ENCODE results near the gene MAST1. TPM values are rescaled to one million over a fixed set of nuclear protein-coding genes. Genes with fewer than 3 reads are reported as not detected.

Gene MAST1
- total RNA-seq, 1 experiment from 2014 or later = 11.2 TPM

DNA sequence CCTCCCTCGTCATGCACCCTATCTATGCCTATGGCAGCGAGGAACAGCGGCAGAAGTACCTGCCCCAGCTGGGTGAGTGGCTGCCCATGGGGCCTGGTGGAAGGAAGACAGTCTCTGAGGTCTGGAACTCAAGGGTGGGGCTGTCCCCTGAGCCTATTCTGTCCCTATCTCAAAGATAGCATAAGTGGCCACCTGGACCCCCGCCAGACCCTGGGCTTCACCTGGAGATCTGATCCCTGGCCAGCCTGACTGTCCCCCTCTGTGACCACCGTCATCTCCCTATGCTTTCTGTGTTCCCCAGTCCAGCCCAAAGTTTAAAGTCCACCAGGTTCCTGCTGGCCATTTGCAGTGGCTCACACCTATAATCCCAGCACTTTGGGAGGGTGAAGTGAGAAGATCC, 55.3 kb downstream of the MAST1 start:
- ATAC-seq (no peak), DNase-seq (no peak)
- H3K36me3 ChIP-seq (ENCODE audit: low read depth, low read length) = peaks cover 7% of the 10 kb centered on the region; the same call in 1 of the 2 replicates
- peaks cover 11% of the 10 kb centered on the region for H3K79me2 ChIP-seq (ENCODE audit: low read length)
- no peaks in the 10 kb centered on the region for H3K9me2 ChIP-seq (replicated peaks; ENCODE audit: low read length)
- ChIA-PET POLR2A (ENCODE audit: unreplicated experiment) (no interaction called here), CTCF (no interaction called here)
- BruUV-seq (replicated peaks) = no TSS peak
- H3K4me2 ChIP-seq (ENCODE audit: low read length) = no peak overlapping the region
- H3K27ac ChIP-seq (ENCODE audit: low read length) = no peak overlapping the region
- no peaks in the 10 kb centered on the region for H3K27me3 ChIP-seq (ENCODE audit: low read length)
- H3K9ac ChIP-seq (ENCODE audit: low read length) = no peak overlapping the region
- H3K9me3 ChIP-seq (ENCODE audit: low read length) = no peaks in the 10 kb centered on the region
- no peak overlapping the region for H3K4me3 ChIP-seq (ENCODE audit: low read length)
- no peaks in the 10 kb centered on the region for H3F3A ChIP-seq (ENCODE audit: low read length, unreplicated experiment)
- no peaks in the 10 kb centered on the region for H4K20me1 ChIP-seq (ENCODE audit: low read length)
- intact Hi-C loops (cut with micrococcal nuclease) = no loop called here
- TF ChIP-seq EZH2phosphoT487 (IDR thresholded peaks at IDR 0.05; ENCODE audit: borderline replicate concordance, low read length) = no peak
- no peak overlapping the region for H2AFZ ChIP-seq (ENCODE audit: low read length)
- H3K4me1 ChIP-seq (ENCODE audit: insufficient read depth, low read length) = peaks cover 7% of the 10 kb centered on the region

DNA sequence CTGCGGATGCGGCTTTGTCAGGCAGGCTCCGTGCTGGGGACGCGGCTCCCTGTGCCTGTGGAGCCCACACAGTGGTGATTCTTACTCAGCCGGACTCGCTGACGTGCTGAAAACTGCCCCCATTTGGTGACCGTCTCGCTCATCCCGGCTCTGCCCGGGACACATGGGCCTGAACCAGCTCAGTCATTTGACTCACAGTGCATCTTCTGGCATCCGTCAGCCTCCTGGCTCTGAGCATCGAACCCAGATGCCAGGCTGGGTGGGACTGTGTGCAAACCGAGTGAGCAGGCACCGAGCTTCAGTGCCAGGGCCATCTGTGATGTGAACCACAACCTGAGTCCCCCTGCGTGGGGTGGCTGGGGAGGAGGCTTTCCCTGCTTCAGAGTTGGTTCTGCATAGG, 58.1 kb downstream of the MAST1 start:
- ATAC-seq = no peak
- H3K79me2 ChIP-seq (ENCODE audit: low read length) = peaks cover 8% of the 10 kb centered on the region
- TF ChIP-seq EZH2phosphoT487 (IDR thresholded peaks at IDR 0.05; ENCODE audit: borderline replicate concordance, low read length) = no peak
- no peak for TF ChIP-seq EZH2 (IDR thresholded peaks at IDR 0.05; ENCODE audit: low read length, unreplicated experiment)
- TF ChIP-seq, protein P1, sequence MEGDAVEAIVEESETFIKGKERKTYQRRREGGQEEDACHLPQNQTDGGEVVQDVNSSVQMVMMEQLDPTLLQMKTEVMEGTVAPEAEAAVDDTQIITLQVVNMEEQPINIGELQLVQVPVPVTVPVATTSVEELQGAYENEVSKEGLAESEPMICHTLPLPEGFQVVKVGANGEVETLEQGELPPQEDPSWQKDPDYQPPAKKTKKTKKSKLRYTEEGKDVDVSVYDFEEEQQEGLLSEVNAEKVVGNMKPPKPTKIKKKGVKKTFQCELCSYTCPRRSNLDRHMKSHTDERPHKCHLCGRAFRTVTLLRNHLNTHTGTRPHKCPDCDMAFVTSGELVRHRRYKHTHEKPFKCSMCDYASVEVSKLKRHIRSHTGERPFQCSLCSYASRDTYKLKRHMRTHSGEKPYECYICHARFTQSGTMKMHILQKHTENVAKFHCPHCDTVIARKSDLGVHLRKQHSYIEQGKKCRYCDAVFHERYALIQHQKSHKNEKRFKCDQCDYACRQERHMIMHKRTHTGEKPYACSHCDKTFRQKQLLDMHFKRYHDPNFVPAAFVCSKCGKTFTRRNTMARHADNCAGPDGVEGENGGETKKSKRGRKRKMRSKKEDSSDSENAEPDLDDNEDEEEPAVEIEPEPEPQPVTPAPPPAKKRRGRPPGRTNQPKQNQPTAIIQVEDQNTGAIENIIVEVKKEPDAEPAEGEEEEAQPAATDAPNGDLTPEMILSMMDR (conservative IDR thresholded peaks at IDR 0.05; ENCODE audit: low read depth, low read length) = no peak
- no peak overlapping the region for H3K9ac ChIP-seq (ENCODE audit: low read length)
- no peak overlapping the region for H3K4me2 ChIP-seq (ENCODE audit: low read length)
- BruUV-seq (replicated peaks) = no TSS peak
- H3K9me3 ChIP-seq (ENCODE audit: low read length) = no peaks in the 10 kb centered on the region
- no peaks in the 10 kb centered on the region for H3K27me3 ChIP-seq (ENCODE audit: low read length)
- no peak overlapping the region for H3K27ac ChIP-seq (ENCODE audit: low read length)
- H3K4me3 ChIP-seq (ENCODE audit: low read length) = no peak overlapping the region
- ChIA-PET CTCF (no interaction called here), POLR2A (ENCODE audit: unreplicated experiment) (no interaction called here)
- H3K9me2 ChIP-seq (replicated peaks; ENCODE audit: low read length) = no peaks in the 10 kb centered on the region
- intact Hi-C loops (cut with micrococcal nuclease) = no loop called here
- peaks cover 7% of the 10 kb centered on the region for H3K4me1 ChIP-seq (ENCODE audit: insufficient read depth, low read length)
- H2AFZ ChIP-seq (ENCODE audit: low read length) = no peak overlapping the region
- DNase-seq = no peak
- H3K36me3 ChIP-seq (ENCODE audit: low read depth, low read length) = peaks cover 7% of the 10 kb centered on the region; the same call in 1 of the 2 replicates
- H3F3A ChIP-seq (ENCODE audit: low read length, unreplicated experiment) = no peaks in the 10 kb centered on the region
- no peaks in the 10 kb centered on the region for H4K20me1 ChIP-seq (ENCODE audit: low read length)

DNA sequence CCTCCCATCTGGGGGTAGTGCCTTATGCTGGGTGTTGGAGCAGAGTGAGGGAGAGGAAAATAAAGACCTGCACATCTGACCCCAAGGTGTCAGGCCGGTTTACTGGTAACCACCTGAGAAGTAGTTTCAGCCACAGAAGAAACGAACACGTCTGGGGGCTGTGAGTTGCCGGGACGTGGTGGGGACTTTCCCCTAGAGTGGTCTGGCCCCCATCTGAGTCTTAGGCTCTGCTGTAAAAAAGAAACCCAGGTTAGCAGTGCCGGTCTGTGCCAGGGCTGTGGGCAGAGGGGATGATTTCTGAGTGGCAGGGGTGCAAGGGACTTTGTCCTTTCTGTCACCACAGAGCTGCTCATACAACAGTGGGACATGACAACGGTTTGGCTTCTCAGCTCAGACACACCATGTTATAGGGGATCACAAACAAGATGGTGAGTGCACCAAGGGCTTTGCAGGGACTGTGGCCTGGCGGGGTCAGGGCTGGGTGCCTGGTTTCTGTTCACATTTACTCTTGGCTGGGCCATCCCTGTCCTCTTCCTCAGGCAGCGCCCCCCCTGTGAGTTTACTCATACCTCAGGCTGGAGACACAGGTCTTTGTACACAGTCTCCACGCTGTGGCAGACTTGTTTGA, 61.7 kb downstream of the MAST1 start:
- ChIA-PET CTCF (no interaction called here), POLR2A (ENCODE audit: unreplicated experiment) (no interaction called here)
- Histone ChIP-seq H3K4me1 (ENCODE audit: insufficient read depth, low read length) (no peaks in the 10 kb centered on the region), H3K4me3 (ENCODE audit: low read length) (no peak overlapping the region), H3K9me3 (ENCODE audit: low read length) (no peaks in the 10 kb centered on the region), H3K27ac (ENCODE audit: low read length) (no peak overlapping the region), H3K4me2 (ENCODE audit: low read length) (no peak overlapping the region), H3K36me3 (ENCODE audit: low read depth, low read length) (no peaks in the 10 kb centered on the region), H3K9ac (ENCODE audit: low read length) (no peak overlapping the region), H4K20me1 (ENCODE audit: low read length) (no peaks in the 10 kb centered on the region), H2AFZ (ENCODE audit: low read length) (no peak overlapping the region), H3K9me2 (replicated peaks; ENCODE audit: low read length) (no peaks in the 10 kb centered on the region), H3K79me2 (ENCODE audit: low read length) (no peaks in the 10 kb centered on the region), H3F3A (ENCODE audit: low read length, unreplicated experiment) (no peaks in the 10 kb centered on the region), H3K27me3 (ENCODE audit: low read length) (no peaks in the 10 kb centered on the region)
- no TSS peak for BruUV-seq (replicated peaks)
- intact Hi-C loops (cut with micrococcal nuclease) = no loop called here
- DNase-seq (no peak), ATAC-seq (no peak)
- no peak for TF ChIP-seq EZH2phosphoT487 (IDR thresholded peaks at IDR 0.05; ENCODE audit: borderline replicate concordance, low read length)
- no peak for TF ChIP-seq EZH2 (IDR thresholded peaks at IDR 0.05; ENCODE audit: low read length, unreplicated experiment)

Measured in PC-3 (cell line).